Ovary (tissue), 3 donors: ENCODE measurements around the gene RPS6KA4.

Experiments
- EP300 ChIP-seq: sonication (generic); formaldehyde crosslinking; IDR thresholded peaks from one replicate; pipeline ENCODE4 v1.6.1; 2017; ENCODE audit warnings: antibody characterized with exemption
- POLR2A ChIP-seq: fragments of 450-650 bp; IDR thresholded peaks from one replicate; pipeline ENCODE4 v1.6.1; 2017; ENCODE audit warnings: antibody characterized with exemption, mild to moderate bottlenecking, moderate library complexity
- TF ChIP-seq, protein P1 (sequence below), 3 donors: fragments of 450-650 bp in 2 of 3; fragments of 200-600 bp in 1 of 3; IDR thresholded peaks; one replicate each; pipeline versions ENCODE4 v1.5.1 to v1.8.0; 2016 to 2022; ENCODE audit warnings: antibody characterized with exemption in 3 of 3, mild to moderate bottlenecking in 1 of 3
- donor health status: DM: no; HTN: no; CAD: no.

DNA sequence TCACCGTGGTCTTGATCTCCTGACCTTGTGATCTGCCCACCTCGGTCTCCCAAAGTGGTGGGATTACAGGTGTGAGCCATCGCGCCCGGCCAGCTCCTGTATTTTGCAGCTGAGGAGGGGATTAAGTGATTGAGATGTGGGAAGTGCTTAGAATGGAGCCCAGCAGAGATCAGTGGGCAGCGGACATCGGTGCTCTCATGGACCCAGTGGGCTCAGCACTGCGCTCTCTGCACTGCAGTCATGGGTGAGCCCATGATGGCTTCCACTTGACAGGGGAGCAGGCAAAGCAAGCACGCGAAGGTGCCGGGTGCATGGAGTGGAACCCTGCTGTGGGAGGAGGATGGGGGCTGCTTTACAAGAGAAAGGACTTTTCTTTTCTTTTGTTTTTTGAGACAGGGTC is 28.1 kb upstream of the RPS6KA4 start:
- TF ChIP-seq, protein P1, sequence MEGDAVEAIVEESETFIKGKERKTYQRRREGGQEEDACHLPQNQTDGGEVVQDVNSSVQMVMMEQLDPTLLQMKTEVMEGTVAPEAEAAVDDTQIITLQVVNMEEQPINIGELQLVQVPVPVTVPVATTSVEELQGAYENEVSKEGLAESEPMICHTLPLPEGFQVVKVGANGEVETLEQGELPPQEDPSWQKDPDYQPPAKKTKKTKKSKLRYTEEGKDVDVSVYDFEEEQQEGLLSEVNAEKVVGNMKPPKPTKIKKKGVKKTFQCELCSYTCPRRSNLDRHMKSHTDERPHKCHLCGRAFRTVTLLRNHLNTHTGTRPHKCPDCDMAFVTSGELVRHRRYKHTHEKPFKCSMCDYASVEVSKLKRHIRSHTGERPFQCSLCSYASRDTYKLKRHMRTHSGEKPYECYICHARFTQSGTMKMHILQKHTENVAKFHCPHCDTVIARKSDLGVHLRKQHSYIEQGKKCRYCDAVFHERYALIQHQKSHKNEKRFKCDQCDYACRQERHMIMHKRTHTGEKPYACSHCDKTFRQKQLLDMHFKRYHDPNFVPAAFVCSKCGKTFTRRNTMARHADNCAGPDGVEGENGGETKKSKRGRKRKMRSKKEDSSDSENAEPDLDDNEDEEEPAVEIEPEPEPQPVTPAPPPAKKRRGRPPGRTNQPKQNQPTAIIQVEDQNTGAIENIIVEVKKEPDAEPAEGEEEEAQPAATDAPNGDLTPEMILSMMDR (IDR thresholded peaks at IDR 0.05), result no peak
- no peak for TF ChIP-seq POLR2A
- no peak for TF ChIP-seq EP300
